Osteocyte (in vitro differentiated cells): ENCODE data around the gene MAPKBP1. TPM values are rescaled to one million over a fixed set of nuclear protein-coding genes. Genes with fewer than 3 reads are reported as not detected.

ENCODE experiments used
- DNase-seq: peaks from one replicate; pipeline ENCODE4 v3.0.0; 2021; ENCODE audit warnings: mixed read lengths; ENCODE audit not compliant: unreplicated experiment; ENCODE audit errors: extremely low spot score
- H3K27ac Mint-ChIP-seq: one replicate; pipeline ENCODE4 v1.8.0; 2021; ENCODE audit warnings: mild to moderate bottlenecking, mixed read lengths; ENCODE audit not compliant: unreplicated experiment
- H3K27me3 Mint-ChIP-seq: one replicate; pipeline ENCODE4 v1.8.0; 2021; ENCODE audit warnings: mixed read lengths; ENCODE audit not compliant: unreplicated experiment
- H3K36me3 Mint-ChIP-seq: one replicate; pipeline ENCODE4 v1.8.0; 2021; ENCODE audit warnings: mixed read lengths; ENCODE audit not compliant: unreplicated experiment
- H3K4me1 Mint-ChIP-seq: one replicate; pipeline ENCODE4 v1.8.0; 2021; ENCODE audit warnings: mixed read lengths; ENCODE audit not compliant: unreplicated experiment
- H3K4me3 Mint-ChIP-seq: one replicate; pipeline ENCODE4 v1.8.0; 2021; ENCODE audit warnings: mild to moderate bottlenecking, moderate library complexity, mixed read lengths; ENCODE audit not compliant: unreplicated experiment
- H3K9me3 Mint-ChIP-seq: one replicate; pipeline ENCODE4 v1.8.0; 2021; ENCODE audit warnings: mixed read lengths; ENCODE audit not compliant: unreplicated experiment
- microRNA-seq: library from miRNA; unstranded; fragments of <30 nt; microRNA quantifications from one replicate; pipeline ENCODE4 v1.1.0, GENCODE V29; 2020; ENCODE audit not compliant: unreplicated experiment
- total RNA-seq: library from RNA; stranded (reverse); gene quantifications from 2 replicates; pipeline ENCODE4 v1.2.1, GENCODE V29; 2021
- TF ChIP-seq, protein P1 (sequence below): fragments of 200-600 bp; sonication (generic); IDR thresholded peaks from 2 replicates; pipeline ENCODE4 v1.5.0; 2021; ENCODE audit warnings: antibody characterized with exemption, mild to moderate bottlenecking, moderate library complexity

MAPKBP1 gene
- total RNA-seq, 1 donor from 2014 or later: 34.2 TPM

DNA sequence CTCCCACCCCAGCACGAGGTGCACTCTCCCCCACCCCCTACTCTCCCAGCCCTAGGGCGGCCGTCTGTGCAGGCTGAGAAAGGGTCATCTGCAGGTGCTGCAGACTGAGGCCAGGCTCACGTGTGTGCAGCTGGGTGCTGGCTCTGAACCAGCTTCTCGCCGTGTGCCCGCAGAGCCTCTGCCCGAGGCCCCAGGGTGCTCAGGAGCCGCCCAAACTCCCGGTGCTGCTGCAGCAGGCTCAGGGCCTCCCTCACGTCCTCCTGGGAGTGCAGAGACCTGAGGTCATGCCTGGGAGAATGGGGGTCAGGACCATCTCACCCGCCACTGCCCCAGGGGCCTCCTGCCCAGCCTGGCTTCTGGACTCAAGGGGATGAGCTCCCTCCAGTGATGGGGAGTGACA, 102.4 kb downstream of the MAPKBP1 start:
- H3K4me1 Mint-ChIP-seq: no peaks in the 10 kb centered on the region

More for the DNA sequence above, 102.4 kb downstream of the MAPKBP1 start:
- TF ChIP-seq, protein P1, sequence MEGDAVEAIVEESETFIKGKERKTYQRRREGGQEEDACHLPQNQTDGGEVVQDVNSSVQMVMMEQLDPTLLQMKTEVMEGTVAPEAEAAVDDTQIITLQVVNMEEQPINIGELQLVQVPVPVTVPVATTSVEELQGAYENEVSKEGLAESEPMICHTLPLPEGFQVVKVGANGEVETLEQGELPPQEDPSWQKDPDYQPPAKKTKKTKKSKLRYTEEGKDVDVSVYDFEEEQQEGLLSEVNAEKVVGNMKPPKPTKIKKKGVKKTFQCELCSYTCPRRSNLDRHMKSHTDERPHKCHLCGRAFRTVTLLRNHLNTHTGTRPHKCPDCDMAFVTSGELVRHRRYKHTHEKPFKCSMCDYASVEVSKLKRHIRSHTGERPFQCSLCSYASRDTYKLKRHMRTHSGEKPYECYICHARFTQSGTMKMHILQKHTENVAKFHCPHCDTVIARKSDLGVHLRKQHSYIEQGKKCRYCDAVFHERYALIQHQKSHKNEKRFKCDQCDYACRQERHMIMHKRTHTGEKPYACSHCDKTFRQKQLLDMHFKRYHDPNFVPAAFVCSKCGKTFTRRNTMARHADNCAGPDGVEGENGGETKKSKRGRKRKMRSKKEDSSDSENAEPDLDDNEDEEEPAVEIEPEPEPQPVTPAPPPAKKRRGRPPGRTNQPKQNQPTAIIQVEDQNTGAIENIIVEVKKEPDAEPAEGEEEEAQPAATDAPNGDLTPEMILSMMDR: no peak
- Mint-ChIP-seq H3K36me3 (peaks cover 4% of the 10 kb centered on the region), H3K27ac (no peak overlapping the region), H3K4me3 (no peak overlapping the region), H3K27me3 (no peaks in the 10 kb centered on the region), H3K9me3 (no peaks in the 10 kb centered on the region)
- no peak for DNase-seq

Small RNAs within 50 kb of the gene (microRNA-seq; reads per million reads assigned to microRNA genes)
- gene MIR4310: not detected

Other genes starting within 250 kb of the MAPKBP1 start
- 36.1 TPM in 2 replicates for gene RPAP1, start 230.2 kb upstream of the MAPKBP1 start, total RNA-seq
- 8.1 and 8.3 TPM in 2 replicates for gene TYRO3, start 215.3 kb upstream of the MAPKBP1 start, total RNA-seq
- 47.2 and 50.1 TPM in 2 replicates for gene MGA, start 114.1 kb upstream of the MAPKBP1 start, total RNA-seq
- gene JMJD7, start 53.6 kb downstream of the MAPKBP1 start, total RNA-seq: 9.1 and 14.0 TPM in 2 replicates
- gene PLA2G4B, start 64.4 kb downstream of the MAPKBP1 start, total RNA-seq: 3.2 and 6.9 TPM in 2 replicates
- gene SPTBN5, start 119.6 kb downstream of the MAPKBP1 start, total RNA-seq: 3.0 and 3.2 TPM in 2 replicates
- gene EHD4, start 198.1 kb downstream of the MAPKBP1 start, total RNA-seq: 20.9 and 21.7 TPM in 2 replicates
- gene PLA2G4E, start 246.6 kb downstream of the MAPKBP1 start, total RNA-seq: not detected in 2 replicates